ENCODE data around the gene PPP2R5B.
A peak's percentile ranks its signal among the peaks of the same experiment; 100 is the strongest.

The PPP2R5B gene

GRCh38 chr11:64924910-64925284 is 408 bp downstream of the PPP2R5B start:
- Histone ChIP-seq H3K4me3 (ENCODE audit: low read depth, low read length) (peak overlapping the region; percentile 71), H3K27ac (peak overlapping the region; percentile 85), H3K27me3 (ENCODE audit: insufficient read depth, low read depth, severe bottlenecking) (no peaks in the 10 kb centered on the region), H3K36me3 (no peaks in the 10 kb centered on the region), H3K9me3 (ENCODE audit: severe bottlenecking) (no peaks in the 10 kb centered on the region)
- DNase-seq: peak; percentile 26
- TF ChIP-seq, protein P1, sequence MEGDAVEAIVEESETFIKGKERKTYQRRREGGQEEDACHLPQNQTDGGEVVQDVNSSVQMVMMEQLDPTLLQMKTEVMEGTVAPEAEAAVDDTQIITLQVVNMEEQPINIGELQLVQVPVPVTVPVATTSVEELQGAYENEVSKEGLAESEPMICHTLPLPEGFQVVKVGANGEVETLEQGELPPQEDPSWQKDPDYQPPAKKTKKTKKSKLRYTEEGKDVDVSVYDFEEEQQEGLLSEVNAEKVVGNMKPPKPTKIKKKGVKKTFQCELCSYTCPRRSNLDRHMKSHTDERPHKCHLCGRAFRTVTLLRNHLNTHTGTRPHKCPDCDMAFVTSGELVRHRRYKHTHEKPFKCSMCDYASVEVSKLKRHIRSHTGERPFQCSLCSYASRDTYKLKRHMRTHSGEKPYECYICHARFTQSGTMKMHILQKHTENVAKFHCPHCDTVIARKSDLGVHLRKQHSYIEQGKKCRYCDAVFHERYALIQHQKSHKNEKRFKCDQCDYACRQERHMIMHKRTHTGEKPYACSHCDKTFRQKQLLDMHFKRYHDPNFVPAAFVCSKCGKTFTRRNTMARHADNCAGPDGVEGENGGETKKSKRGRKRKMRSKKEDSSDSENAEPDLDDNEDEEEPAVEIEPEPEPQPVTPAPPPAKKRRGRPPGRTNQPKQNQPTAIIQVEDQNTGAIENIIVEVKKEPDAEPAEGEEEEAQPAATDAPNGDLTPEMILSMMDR (IDR thresholded peaks at IDR 0.05; ENCODE audit: low read depth, low read length): no peak

DNA sequence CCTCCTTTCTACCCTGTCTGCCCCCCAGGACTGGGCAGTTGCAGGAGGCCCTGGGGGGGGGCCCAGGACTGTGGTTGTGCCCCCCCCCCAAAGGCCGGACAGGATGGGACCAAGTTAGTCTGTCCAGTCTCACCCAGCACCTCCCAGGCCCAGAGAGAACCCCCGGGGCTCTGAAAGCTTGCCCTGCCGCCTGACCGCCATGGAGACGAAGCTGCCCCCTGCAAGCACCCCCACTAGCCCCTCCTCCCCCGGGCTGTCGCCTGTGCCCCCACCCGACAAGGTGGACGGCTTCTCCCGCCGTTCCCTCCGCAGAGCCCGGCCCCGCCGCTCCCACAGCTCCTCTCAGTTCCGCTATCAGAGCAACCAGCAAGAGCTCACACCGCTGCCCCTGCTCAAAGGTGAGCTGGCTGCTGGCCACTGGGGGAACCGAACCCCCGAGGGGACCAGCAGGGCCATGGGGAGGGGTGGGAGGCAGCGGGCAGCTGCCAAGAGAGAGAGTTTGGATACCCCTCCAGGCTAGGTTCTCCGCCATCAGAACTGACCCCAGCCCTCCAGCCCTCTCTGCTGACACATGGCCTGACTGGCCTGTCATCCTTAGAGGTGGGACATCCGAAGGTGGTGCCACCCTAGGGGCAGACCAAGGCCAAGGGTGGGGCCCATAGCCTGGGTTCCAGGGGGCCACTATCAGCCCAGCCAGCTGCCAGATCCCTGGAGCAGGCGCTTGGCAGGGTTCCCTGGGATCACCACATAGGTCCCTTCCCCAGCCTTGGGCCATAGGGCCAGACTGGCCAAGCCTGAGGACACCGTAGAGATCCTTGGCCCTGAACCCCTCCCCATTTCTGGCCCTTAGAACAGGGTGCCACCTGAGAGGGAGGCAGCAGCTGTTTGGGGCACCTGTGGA is 1.3 kb downstream of the PPP2R5B start:
- no peak for DNase-seq
- TF ChIP-seq, protein P1 (IDR thresholded peaks at IDR 0.05; ENCODE audit: low read depth, low read length): no peak
- Histone ChIP-seq H3K27ac (no peak overlapping the region), H3K9me3 (ENCODE audit: severe bottlenecking) (no peaks in the 10 kb centered on the region), H3K4me3 (ENCODE audit: low read depth, low read length) (peak overlapping the region; percentile 71; the same call in 1 of the 2 replicates), H3K36me3 (peaks cover 3% of the 10 kb centered on the region; the same call in 1 of the 2 replicates), H3K27me3 (ENCODE audit: insufficient read depth, low read depth, severe bottlenecking) (no peaks in the 10 kb centered on the region)

- Histone ChIP-seq H3K27ac (no peak overlapping the region), H3K4me3 (ENCODE audit: low read depth, low read length) (no peak overlapping the region), H3K9me3 (ENCODE audit: severe bottlenecking) (no peaks in the 10 kb centered on the region), H3K36me3 (peaks cover 6% of the 10 kb centered on the region), H3K27me3 (ENCODE audit: insufficient read depth, low read depth, severe bottlenecking) (no peaks in the 10 kb centered on the region)
- TF ChIP-seq, protein P1 (IDR thresholded peaks at IDR 0.05; ENCODE audit: low read depth, low read length): no peak
- DNase-seq: no peak
These were observed 2.2 kb downstream of the PPP2R5B start for GRCh38 chr11:64926689-64927088.

GRCh38 chr11:64928957-64929356 is 4.5 kb downstream of the PPP2R5B start:
- Histone ChIP-seq H3K27me3 (ENCODE audit: insufficient read depth, low read depth, severe bottlenecking) (no peaks in the 10 kb centered on the region), H3K9me3 (ENCODE audit: severe bottlenecking) (no peaks in the 10 kb centered on the region), H3K4me3 (ENCODE audit: low read depth, low read length) (no peak overlapping the region), H3K36me3 (peaks cover 13% of the 10 kb centered on the region), H3K27ac (no peak overlapping the region)
- DNase-seq: no peak
- TF ChIP-seq, protein P1 (IDR thresholded peaks at IDR 0.05; ENCODE audit: low read depth, low read length): no peak

- Histone ChIP-seq H3K9me3 (ENCODE audit: severe bottlenecking) (no peaks in the 10 kb centered on the region), H3K27ac (no peak overlapping the region), H3K36me3 (peaks cover 13% of the 10 kb centered on the region), H3K27me3 (ENCODE audit: insufficient read depth, low read depth, severe bottlenecking) (no peaks in the 10 kb centered on the region), H3K4me3 (ENCODE audit: low read depth, low read length) (no peak overlapping the region)
- DNase-seq: no peak
- TF ChIP-seq, protein P1 (IDR thresholded peaks at IDR 0.05; ENCODE audit: low read depth, low read length): no peak
These were observed 5.1 kb downstream of the PPP2R5B start for GRCh38 chr11:64929625-64930024.

Measured in WERI-Rb-1 (cell line).